GM12875 (cell line): ENCODE data around the gene ADD3.
"Not testable (repeated sequence)": the region's sequence is repeated elsewhere in the genome, so short reads cannot be mapped to it uniquely, and the experiment has no call there.

Experiments used
- H3K4me3 ChIP-seq: one replicate; pipeline ENCODE4 v1.5.1; 2011; ENCODE audit warnings: low read depth, low read length, control low read depth
- CTCF ChIP-seq: IDR thresholded peaks from 2 replicates; pipeline ENCODE4 v1.5.1; 2011; ENCODE audit warnings: low read depth, mild to moderate bottlenecking, control low read depth, inconsistent platforms, low read length, moderate library complexity, borderline replicate concordance; ENCODE audit not compliant: insufficient read depth

Gene ADD3

GRCh38 chr10:110041479-110041829 lies 33.7 kb downstream of the ADD3 start:
- no peak for TF ChIP-seq CTCF
- no peak overlapping the region for H3K4me3 ChIP-seq

GRCh38 chr10:110042181-110042580 lies 34.4 kb downstream of the ADD3 start:
- no peak overlapping the region for H3K4me3 ChIP-seq
- no peak for TF ChIP-seq CTCF

GRCh38 chr10:110042891-110043290 lies 35.1 kb downstream of the ADD3 start:
- H3K4me3 ChIP-seq, result no peak overlapping the region
- TF ChIP-seq CTCF, result no peak

GRCh38 chr10:110044681-110045080 lies 36.9 kb downstream of the ADD3 start:
- no peak overlapping the region for H3K4me3 ChIP-seq
- TF ChIP-seq CTCF, result no peak

- no peak for TF ChIP-seq CTCF
- no peak overlapping the region for H3K4me3 ChIP-seq
Measured at GRCh38 chr10:110045772-110046171, 38.0 kb downstream of the ADD3 start.

GRCh38 chr10:110048145-110048544 lies 40.4 kb downstream of the ADD3 start:
- not testable (repeated sequence) for H3K4me3 ChIP-seq

- no peak overlapping the region for H3K4me3 ChIP-seq
- TF ChIP-seq CTCF, result no peak
Measured at GRCh38 chr10:110048781-110049180, 41.0 kb downstream of the ADD3 start.

GRCh38 chr10:110049889-110050591 lies 42.3 kb downstream of the ADD3 start:
- H3K4me3 ChIP-seq, result not testable (repeated sequence)
